Left renal cortex interstitium (tissue), 4 donors: Measurements from ENCODE around the gene AP5B1. TPM values are rescaled to one million over a fixed set of nuclear protein-coding genes. Genes with fewer than 3 reads are reported as not detected.

Experiments used
- DNase-seq, 4 donors: peaks; one replicate each; pipeline ENCODE4 v3.0.0-alpha.2; 2013; ENCODE audit warnings: low read depth in 4 of 4, low spot score in 2 of 4, missing footprints in 1 of 4
- polyA plus RNA-seq, 4 donors: library from polyadenylated mRNA; unstranded; fragments of 120-200 nt; gene quantifications; one replicate each; pipeline ENCODE4 v1.2.1, GENCODE V29; 2013; ENCODE audit not compliant: insufficient read length in 4 of 4

Gene AP5B1
- polyA plus RNA-seq, 4 donors, result 6.0 to 11.8 (median 8.5) TPM

DNA sequence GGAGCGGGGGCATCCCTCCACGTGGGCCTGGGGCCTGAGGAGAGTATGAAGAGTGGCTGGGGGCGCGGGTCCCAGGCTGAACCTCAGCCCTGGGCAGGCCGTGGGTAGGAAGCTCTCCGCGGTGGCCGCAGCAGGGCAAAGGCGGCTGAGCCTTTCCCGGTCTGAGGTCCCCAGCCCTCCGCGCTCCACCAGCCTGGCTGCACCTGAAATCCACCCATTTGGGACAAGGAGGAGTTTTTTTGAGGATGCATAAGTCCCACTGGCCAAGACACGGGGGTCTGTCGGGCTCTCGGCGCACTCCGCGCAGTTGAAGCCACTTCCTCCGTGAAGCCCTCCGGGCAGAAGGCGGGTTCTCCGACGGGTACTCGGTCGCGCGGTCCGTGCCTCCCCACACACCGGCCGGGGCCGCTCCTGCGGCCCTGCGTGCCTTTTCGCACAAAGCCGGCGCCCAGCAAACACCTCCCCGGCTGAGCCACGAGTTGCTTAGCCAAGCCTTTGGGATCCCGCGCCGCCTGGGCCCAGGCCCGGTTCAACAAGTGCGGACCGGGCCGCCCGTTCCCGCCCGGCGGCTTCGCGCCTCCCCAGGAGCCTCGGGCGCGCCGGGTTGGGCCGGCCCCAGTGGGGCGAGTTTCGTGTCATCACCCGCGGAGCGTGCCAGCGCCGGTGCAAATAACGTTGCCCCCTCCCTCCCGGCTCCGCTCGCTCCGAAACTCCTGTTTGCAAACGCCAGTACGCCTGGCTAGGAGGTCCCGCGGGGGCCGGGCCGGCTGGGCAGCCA, 5.4 kb upstream of the AP5B1 start:
- DNase-seq, result no peak

DNA sequence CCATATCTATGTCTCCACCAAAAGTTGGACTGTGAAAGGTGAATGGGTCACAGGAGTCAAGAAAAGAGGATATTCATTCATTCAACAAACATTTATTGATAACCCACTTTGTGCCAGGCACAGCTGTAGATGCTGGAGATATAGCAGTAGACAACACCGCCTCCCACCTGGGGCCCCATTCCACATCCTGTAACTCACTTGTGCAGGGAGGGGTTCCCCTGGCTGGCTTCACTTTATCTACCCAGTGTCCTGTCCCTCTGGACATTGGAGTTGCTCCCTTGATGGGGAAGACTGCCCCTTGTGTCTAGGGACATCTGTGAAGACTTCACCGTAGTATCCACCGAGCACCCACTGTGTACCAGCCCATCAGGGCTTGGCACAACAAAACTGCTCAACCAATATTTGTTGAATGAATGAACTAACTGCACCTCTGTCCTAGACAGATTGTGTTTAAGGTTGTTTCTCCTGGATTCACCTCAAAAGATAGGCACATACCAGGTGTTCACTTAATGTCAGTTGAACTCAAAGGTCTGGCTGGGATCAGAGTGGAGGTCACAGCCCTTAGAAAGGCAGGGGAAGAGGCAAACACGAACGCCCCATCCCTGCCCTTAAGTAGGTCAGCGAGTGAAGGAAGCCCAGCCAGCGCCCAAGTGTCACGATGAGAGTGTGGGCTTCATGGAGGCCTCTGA, 4.7 kb upstream of the AP5B1 start:
- DNase-seq, result no peak

DNA sequence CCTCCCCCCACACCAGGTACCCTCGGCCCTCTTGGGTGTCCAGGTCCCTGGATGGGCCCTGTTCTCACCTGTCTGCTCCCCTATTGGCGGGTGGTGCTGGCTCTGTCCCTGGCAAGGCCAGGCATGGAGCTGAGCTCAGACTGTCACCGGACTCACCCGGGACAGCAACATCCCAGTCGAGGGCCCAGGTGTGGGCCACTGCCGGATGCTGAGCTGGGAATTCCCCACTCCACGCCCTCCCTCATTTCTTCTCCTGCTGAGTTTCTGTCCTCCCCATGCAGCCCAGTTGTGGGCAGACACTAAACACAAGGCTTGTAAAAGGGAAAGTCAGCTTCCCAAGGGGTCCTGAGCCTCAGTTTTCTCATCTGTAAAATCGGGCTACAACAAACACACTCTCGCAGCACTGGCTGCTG, 2.0 kb upstream of the AP5B1 start:
- DNase-seq, result no peak

DNA sequence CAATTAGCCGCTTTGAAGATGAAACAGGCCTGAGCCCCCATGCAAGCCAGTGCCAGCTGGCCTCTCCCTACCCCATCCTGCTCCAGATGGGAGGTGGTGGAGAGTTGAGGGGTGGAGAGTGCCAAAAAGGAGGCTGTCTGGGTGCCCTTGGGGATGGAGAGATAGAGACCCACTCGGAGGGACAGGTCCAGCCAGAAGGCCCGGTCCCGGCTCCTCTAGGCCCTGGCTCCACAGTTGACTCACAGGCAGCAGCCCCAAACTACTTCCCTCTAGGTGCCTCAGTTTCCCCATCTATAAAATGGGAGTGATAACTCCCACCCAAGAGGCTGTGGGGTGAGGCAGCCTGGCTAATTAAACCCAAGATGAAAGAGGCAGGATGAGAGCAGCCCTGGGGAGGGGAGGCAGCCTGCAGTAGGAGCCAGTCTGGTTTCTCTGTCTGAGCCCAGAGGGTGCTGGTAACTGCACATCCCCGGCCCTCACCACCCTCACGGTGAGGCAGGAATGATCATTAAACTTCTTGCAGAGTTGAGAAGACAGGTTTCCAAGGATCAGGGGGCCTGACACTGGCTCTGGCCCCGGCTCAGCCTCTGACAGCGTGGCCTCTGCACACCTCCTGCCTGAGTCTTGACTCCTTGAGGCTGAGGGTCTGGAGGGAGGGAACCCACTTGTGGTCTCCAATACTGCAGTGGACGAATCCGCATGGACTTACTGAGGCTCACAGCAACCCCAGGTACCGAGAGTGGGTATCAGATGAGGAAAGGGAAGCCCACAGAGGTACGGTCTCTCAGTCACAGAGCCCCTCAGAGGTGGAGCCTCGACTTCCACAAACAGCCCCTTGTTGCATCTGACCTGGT, 1.4 kb upstream of the AP5B1 start:
- no peak for DNase-seq

DNA sequence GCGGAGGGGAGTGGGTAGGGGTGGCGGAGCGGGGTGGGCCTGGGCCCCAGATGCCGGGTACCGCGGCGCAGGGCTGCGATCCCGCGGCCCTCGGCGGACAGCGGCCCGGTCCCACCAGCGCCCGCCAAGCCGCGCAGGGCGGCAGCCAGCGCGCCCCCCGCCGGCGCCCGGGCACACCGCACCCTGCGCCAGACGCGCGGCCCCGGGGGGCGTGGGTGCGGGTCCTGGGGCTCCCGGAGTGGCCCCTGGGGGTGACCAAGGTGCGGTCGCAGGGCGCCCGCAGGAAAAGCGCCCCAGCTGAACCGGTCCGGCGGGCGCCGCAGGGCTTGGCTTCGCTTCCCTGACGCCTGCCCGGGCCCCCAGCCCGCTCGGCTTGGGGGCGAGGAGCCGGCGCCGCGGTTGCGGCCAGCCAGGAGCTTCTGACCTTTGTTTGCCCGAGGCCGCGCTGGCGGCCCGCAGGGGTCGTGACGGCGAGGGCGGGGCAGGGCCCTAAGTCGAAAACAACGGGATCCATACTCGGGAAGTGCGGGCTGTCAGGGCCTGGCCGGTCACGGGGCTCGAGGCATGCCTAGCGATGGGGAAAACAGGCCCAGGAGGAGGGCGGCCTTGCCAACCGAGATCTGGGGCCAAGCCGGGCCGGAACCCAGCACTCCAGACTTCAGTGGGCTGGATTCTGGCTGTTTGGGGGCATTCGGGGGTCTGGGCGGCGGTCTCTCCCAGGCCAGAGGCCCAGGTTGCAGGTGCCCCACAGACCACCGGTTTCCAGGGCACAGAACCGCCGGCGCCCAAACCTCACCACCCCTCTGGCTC, 581 bp upstream of the AP5B1 start:
- DNase-seq, result no peak

DNA sequence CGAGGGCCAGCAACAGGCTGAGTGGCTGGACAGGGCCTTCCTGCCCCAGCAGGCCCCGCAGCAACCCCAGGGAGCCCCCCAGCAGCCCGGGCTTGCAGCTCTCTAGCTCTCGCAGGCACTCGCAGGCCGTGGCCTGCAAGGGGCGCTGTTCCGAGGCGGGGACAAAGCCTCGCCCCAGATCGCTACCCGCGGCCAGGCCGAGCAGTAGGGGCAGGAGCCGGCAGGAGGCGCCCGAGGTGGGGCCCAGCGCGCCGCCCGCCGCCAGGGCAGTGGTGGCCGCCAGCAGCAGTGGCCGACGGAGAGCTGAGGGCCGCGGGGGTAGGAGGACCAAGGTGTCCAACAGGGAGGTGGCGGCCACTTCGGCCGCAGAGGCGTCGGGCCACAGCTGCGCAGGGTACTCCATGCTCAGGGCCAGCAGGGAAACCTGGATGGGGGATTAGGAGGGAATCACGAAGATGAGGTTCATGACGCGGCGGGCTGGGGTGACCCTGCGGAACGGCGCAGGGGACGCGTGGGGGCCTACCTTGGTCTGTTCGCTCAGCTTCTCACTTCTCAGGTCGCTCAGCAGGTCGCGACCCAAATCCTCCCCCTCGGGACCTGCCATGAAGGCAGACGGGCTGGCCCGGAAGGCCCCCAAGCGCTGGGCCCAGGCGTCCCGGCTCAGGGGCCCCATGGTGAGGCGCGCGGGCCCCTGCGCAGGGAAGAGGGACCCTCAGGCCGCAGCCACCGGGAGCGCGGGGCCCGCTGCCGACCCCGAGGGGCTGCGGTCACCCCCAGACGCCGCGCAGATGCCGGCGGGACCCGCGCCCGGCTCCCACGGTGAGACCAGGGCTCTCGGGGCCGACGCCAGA, 632 bp downstream of the AP5B1 start:
- no peak for DNase-seq

DNA sequence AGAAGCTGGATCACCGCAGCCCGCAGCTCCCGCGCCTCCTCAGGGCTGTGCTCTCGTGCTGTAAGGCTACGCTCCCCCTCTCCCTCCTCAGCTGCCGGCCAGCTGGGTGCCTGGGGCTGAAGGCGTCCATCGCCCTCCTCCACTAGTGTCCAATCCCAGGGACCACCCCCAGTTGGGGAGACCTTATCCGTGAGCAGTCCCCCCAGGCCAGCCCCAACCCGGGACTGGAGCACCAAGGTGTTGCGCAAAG, 1.2 kb downstream of the AP5B1 start:
- DNase-seq, result no peak

DNA sequence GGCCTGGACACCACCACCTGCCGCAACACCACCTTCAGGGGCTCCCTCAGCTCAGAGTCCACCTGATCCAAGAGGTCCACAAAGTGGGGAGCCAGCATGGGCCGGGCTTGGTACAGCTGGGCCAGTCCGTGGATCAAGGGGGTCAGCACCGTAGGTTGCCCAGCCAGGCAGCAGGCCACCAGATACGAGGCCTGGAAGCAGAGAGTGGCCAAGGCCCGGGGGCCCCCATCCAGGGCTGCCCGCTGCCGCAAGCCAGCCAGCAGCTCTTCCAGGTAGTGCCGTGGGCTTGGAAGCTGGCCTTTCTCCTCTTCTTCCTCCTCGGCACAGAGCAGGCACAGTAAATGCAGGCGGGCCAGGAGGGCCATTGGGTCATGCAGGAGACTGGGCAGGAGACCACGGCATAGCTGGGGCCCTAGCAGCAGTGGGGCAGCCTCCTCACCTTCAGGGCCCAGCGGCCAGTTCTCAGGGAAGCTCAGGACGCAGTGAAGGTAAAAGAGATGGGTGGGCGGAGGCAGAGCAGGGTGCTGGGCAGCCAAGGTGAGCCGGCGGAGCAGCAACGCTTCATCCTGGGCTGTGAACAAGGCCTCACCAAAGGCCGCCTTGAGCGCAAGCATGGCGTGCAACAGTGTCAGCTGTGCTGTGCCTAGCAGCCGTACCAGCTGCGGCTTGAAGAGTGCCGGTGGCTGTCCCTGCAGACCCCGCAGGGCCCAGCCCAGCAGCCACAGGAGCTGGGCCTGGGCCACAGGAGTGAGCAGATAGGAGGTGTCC, 1.7 kb downstream of the AP5B1 start:
- DNase-seq, result no peak

DNA sequence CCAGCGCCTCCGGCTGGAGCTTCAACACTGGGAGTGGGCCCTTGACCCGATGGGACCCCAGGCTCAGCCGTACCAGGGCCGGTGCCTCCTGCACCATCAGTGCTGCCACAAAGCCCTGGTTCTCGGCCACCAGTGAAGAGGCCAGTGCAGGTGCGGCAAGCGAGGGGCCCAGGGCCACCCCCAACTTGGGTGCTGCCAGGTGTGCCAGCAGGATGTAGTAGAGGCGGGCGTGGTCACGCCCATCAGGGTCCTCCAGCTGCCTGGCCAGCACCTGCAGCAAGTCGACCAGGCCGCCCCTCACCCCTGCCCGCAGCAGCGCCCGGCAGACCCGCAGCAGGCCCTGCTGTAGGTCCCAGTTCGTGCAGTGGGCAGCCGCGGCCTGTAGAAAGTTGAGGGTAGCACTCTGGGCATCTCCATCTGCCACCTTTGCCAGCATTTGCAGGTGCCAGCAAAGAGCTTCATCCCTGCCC, 2.3 kb downstream of the AP5B1 start:
- no peak for DNase-seq

DNA sequence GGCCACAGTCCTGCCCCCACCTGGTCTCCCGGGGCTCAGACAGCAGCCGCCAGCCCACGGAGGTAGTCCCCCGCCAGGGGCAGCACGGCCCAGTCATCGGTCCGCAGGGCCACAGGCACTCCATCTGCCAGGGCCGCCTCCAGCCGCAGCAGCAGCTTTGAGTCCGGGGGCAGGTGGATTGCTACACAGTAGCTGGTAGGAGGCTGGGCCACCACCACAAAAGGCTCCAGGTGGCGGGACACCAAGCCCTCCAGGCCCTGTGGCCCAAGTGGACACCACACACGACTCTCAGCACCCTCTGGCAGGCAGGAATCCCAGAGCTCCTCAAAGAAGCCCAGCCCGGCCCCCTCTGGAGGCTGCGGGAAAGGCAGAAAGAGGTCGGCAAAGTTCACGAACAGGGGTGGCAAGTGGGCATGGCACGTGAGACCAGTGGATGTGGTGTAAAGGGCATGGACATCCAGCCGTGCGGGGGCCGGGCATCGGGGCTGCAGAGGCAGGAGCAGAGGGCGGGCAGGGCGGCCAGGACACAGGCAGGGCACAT, 2.9 kb downstream of the AP5B1 start:
- DNase-seq, result no peak

DNA sequence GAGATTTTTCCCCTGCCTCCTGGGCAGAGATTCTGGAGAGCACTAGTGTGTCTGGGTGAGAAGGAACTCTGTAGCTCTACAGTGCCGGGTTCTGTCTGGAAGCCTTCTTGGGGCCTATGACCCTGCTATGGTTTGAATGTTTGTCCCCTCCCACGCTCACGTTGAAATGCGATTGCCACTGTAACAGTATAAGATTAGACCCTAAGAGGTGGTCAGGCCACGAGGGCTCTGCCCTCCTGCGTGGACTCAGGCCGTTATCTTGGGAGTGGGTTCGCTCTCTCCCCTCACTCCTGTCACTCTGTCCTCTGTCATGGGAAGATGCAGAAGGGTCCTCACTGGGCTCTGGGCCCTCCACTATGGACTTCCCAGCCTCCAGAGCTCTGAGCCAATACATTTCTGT, 3.5 kb downstream of the AP5B1 start:
- DNase-seq, result no peak

DNA sequence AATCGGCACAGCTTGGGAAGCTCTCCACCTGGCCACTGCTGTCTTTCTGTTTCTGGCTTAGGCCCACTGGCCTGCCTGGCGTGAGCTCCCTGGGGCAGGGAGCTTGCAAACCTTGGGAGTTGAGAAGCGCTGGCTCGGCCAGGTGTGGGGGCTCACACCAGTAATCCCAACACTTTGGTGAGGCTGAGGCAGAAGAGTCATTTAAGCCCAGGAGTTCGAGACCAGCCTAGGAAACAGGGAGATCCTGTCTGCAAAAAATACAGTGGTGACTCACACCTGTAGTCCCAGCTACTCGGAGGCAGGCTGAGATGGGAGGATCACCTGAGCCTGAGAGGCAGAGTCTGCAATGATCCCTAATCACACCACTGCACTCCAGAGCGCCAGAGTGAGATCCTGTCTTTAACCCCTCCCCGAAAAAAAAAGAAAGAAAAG, 4.0 kb downstream of the AP5B1 start:
- no peak for DNase-seq

DNA sequence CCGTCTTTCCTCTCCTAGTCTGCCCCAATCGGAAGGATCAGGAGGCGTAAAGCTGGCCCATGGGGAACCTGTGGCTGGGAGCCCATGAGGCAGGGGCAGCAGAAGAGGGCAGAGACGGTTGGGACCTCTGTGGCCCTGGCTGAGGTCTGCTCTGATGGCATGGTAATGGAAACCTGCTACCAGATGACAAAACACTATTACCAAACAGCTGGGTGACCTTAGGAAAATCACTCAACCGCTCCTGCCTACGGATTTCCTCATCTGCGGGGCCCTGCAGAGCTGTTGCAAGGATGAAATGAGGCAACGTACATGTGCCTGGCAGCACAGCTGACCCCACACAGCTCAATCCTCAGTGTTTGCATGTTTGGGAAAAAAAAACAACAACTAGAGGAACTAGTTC, 4.6 kb downstream of the AP5B1 start:
- DNase-seq, result no peak

DNA sequence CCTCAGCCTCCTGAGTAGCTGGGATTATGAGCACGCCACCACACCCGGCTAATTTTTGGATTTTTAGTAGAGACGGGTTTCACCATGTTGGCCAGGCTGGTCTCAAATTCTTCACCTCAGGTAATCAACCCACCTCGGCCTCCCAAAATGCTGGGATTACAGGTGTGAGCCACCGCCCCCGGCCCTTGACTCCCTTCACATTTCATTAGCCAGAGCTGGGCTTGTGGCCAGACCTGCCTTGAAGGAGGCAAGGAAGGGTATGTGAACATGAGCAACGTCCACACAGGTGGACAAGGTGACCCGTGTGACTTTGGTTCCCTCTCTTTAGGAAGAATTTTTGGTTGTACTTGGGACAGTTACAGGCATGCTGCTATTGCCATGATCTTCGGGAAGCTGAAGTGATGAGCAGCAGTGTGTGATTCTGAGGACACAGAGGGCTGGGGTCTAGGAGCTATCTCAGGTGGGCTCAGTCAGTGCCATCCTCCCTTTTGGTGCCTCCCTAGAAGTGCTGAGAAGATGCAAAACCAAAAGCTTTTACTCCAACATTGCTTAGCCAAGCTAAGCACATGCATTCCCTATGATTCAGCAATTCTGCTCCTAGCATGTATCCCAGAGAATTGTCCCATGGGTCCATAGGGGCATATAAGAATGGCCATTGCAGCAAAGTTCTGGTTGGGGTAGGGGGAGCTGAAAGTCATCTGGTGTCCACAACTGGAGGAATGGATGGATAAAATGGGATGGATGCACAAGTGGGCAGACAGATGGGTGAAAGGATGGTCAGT, 6.1 kb downstream of the AP5B1 start:
- no peak for DNase-seq

DNA sequence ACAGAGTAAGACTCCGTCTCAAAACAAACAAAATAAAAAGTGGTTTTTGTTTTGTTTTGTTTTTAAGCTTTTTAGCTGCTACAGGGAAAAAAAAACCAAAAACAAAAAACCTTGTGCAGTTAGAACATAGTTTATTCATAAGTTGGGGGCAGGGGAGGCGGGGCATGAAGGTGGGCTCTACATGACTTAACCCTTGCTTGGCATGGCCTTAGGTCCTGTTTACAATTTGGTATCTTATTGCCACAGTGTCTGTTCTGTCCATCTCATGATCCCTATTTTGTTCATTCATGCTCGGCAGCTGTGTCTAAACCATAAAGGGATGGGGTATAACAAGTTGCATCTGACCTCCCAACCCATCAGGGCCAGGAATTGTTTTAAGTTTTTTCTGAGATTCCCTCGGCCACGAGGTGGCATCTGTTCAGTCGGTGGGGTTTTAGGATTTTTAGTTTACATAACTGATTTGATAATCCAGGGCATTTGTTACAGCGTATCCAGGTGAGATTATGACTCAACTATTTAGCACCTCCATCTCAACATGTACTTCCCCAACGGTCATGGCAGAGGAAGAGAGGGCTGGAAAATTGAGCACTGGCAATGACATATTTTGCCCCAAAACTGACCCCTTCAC, 6.9 kb downstream of the AP5B1 start:
- DNase-seq, result no peak

DNA sequence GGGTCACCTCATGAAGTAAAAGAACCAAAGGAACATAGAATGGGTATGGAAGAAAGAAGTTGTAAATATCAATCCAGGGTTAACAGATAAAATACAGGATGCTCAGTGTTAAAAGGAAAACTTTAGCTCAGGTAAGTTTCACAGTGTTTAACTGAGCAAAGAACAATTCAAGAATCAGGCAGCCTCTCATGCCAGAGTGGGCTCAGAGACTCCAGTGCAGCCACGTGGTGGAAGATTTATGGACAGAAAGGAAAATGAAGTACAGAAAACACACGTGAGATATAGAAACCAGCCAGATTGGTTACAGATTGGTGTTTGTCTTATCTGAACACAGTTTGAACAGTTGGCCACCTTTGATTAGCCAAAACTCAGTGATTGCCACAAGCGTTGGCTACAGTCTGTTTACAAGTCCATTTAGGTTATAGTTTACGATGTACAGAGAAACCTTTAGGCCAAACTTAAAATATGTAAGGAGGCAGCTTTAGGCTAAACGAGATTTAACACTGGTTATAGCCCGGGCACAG, 9.1 kb downstream of the AP5B1 start:
- DNase-seq, result no peak

DNA sequence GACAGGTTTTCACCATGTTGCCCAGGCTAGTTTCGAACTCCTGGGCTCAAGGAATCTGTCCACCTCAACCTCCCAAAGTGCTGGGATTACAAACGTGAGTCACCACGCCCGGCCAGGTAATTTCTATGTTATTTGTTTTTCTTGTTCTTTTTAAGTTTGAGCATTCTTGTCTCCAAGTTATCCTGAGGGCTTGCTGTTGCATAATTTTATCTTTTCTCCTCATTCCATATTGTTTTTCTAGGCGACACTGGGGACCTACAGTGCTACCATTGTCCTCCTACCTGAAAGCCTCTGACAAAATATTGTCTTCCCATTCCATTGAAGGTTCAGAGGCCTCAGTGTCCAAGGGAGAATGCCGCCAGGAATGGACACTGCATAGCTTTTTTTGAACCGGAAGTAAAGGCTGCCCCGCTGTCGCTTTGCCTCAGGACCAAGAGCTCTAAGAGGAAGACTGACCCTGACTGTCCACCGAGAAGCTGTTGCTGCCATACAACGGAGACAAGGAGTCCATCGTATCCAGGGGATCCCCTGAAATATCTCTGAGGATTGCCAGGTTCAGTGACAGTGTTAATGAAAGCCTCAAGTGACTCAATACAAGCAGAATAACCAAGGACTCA, 9.7 kb downstream of the AP5B1 start:
- no peak for DNase-seq
